NCI-H2107 treated with DMSO at 0.1 percent for 48 hours (cell line): ENCODE results near the gene SOX5.
"Not testable (repeated sequence)": the region's sequence is repeated elsewhere in the genome, so short reads cannot be mapped to it uniquely, and the experiment has no call there.

Experiments
- DNase-seq: peaks from one replicate; lab custom pipeline; 2025; ENCODE audit not compliant: unreplicated experiment; lab: John Stamatoyannopoulos, UW

SOX5 gene

GRCh38 chr12:23847857-23848256 lies 101.6 kb downstream of the SOX5 start:
- DNase-seq = no peak

DNA sequence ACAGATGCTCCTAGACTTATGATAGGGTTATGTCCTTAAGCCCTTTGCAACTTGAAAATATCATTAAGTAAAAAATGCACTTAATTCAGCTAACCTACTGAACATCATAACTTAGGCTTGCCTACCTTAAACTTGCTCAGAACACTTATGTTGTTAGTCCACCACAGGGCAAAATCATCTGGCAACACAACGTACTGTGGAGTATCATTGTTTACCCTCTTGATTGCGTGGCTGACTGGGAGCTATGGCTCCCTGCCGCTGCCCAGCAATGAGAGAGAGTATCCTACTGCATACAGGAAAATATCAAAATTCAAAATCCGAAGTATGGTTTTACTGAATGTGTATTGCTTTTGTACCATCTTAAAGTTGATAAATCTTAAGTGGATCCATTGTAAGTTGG lies 105.5 kb downstream of the SOX5 start:
- DNase-seq = no peak

DNA sequence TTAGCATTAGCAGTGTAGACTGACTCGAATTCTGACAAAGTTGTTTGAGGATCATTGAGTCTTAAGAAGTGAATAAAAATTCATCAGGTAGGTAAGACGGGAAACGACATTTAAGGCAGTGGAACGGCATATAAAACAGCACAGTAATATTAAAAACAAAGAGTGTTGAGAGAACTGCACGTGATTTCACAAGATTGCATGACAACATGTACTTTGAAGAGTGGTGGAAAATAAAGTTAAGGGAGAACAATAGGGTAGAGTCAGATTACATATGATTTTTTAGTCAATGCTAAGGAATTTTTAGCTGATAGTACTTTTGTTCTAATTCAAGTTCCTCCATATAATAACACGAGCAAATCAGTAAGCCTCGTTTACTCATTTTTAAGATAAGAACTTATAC lies 115.4 kb downstream of the SOX5 start:
- no peak for DNase-seq

DNA sequence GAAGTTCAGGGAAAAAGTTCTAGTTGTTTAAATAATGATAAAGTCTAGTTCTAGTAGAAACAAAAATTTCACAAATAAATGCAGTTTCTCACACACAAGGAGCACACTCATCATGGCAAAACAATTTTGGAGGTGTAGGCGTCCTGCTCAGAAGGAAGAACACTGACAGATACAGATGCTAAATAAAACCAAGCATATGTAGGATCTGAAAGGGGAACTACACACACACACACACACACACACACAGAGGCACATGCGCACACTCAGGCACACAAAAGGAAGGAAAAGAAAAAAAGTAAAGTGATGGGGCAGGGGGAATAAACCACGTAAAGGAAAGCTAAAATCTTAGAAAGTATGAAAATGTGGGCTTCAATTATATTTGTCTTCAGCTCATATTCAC lies 117.7 kb downstream of the SOX5 start:
- DNase-seq = no peak

DNA sequence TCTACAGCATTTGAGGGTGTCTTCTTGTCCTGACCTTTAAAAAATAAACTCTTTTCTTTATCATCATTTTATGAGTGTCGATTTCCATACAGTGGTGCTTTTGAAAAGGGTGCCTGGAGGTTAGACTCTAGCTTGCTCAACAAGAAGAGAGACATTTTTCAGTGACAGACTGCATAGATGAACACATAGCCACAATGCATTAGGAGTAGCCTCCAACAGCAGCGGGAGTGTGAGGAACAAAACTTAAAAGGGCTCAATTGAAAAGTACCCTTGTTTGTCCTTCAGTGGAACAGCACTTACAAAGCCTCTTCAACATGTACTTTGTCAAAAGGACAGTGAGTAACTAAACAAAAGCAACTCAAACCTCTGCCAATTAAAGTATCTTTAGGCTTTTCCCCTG lies 119.3 kb downstream of the SOX5 start:
- no peak for DNase-seq

DNA sequence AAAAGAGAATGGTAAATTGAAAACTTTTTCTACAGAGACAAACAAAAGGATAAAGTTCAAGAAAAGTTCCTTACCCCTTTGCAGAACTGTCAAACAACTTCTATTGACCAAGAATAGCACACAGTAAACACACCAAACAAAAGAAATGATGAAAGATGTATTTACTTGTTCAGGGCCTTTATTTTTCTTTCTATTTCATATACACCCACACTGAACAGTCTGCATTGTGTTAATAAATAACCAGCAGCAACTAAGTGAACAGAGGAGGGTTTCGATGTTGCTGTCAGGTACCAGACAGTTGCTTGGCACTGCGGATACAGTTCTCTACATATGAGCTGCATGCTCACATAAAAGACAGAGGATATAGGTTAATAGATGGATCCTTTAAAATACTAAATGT lies 122.1 kb downstream of the SOX5 start:
- DNase-seq = no peak

GRCh38 chr12:23825124-23825523 lies 124.3 kb downstream of the SOX5 start:
- DNase-seq = not testable (repeated sequence)

DNA sequence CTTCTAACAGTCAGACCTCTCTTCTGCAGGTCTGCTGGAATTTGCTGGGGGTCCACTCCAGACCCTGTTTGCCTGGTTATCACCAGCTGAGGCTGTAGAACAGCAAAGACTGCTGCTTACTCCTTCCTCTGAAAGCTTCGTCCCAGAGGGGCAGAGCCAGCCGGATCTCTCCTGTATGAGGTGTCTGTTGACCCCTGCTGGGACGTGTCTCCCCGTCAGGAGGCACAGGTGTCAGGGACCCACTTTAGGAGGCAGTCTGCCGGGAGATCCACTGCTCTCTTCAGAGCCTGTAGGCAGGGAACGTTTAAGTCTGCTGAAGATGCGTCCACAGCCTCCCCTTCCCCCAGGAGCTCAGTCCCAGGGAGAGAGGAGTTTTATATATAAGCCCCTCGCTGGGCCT lies 125.1 kb downstream of the SOX5 start:
- DNase-seq = no peak

- not testable (repeated sequence) for DNase-seq
Observed at GRCh38 chr12:23822883-23823282, 126.6 kb downstream of the SOX5 start.

- DNase-seq = no peak
Observed at GRCh38 chr12:23817345-23817744, 132.1 kb downstream of the SOX5 start.

DNA sequence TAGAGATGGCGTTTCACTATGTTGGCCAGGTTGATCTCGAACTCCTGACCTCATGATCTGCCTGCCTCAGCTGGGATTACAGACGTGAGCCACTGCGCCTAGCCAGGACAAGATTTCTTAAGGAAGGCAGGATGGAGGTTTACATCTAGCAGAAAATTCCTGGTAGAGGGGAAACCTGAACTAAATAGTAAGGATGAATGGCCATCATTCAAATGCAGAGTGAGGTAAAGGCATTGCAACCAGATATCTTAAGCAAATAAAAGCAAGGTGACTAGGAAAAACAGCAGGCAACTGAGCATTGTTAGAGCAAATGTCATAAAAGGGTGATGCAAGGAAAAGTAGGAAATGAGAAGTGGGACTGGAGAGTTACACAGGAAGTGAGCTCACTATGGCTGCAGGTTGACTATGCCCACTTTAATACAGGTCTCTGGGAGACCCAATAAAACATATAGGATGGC lies 133.0 kb downstream of the SOX5 start:
- peak; percentile 77 for DNase-seq

DNA sequence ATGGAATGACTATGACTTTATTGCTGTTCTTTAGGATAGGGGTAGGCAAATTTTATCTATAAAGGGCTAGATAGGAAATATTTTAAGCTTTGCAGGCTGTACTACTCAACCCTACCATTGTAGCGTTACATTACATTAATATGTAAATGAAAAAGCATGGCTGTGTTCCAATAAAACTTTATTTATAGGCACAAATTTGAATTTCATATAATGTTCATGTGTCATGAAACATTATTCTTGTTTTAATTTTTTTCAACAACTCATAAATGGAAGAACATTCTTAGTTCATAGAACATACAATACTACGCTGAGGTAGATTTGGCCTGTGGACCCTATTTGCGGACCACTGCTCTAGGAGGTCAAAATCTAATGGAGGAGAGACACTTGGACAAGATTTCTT lies 133.7 kb downstream of the SOX5 start:
- no peak for DNase-seq

GRCh38 chr12:23813206-23813605 lies 136.3 kb downstream of the SOX5 start:
- no peak for DNase-seq

- no peak for DNase-seq
Observed at GRCh38 chr12:23810329-23810902, 139.1 kb downstream of the SOX5 start.

GRCh38 chr12:23803540-23803939 lies 145.9 kb downstream of the SOX5 start:
- DNase-seq = no peak

DNA sequence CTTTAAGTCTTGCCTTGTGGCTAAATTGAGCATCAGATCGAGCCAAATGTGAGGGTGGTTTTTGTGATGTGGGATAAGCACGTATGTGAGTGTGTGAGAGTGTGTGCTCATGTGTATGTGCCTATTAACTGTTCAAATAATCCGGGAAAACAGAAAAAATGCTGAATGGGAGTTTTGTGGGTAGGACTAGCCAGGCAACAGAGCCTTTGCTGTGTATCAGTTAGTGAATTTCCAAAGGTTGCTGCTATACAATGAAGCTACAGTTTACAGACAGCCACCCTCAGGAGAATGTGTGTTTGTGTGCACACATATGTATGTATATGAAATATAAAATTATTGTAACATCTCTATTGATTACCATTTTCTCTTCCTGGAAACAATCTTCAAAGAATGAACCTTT lies 154.0 kb downstream of the SOX5 start:
- DNase-seq = no peak

DNA sequence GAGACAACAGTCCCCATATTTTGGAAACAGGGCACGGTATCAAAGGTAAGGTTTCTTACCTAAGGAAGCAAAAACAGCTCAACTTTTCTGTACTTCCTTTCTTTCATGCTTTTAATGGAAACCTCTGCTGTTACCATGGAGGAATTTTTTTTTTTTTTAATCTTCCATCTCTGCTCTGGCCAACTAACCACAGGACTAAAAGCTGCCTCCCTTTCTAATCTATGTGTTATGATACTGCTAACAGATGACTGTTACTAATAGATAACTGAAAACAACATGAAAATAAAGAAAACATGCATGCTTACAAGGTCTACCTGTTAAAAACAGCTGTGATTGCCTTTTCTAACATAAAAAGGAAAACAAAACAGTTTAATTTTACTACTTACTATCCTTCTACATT lies 168.4 kb downstream of the SOX5 start:
- no peak for DNase-seq

DNA sequence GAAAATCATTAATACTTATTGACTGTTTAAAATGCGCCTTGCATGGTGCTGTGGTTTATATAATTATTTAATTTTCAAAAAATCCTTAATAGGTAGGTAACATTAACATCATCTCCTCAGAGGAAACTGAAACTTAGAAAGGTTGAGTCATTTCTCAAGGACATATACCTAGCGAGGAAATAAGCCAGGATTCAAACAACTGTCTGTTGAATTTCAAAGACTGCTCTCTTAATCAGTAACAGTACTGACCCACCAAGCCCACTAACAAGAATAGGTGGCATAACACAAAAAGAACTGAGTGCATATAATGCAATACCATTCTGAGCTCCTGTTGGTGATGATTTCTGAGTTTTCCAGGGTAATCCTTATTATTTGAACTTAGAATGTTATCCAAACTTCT lies 174.3 kb downstream of the SOX5 start:
- no peak for DNase-seq

GRCh38 chr12:23771240-23771949 lies 178.1 kb downstream of the SOX5 start:
- DNase-seq = no peak

- no peak for DNase-seq
Observed at GRCh38 chr12:23770202-23770938, 179.1 kb downstream of the SOX5 start.

GRCh38 chr12:23767834-23768233 lies 181.6 kb downstream of the SOX5 start:
- no peak for DNase-seq

- DNase-seq = no peak
Observed at GRCh38 chr12:23763724-23764123, 185.7 kb downstream of the SOX5 start.
